Subcutaneous abdominal adipose tissue (tissue), 5 donors: ENCODE data around the gene SOWAHC.

Source experiments
- H3K27ac ChIP-seq: one replicate; pipeline ENCODE4 v1.7.0; 2013; ENCODE audit warnings: low read depth, mild to moderate bottlenecking, inconsistent platforms, low read length, moderate library complexity
- H3K27me3 ChIP-seq, 5 donors: one replicate each; pipeline ENCODE4 v1.7.0; 2013; ENCODE audit warnings: low read length in 5 of 5, inconsistent platforms in 1 of 5; ENCODE audit not compliant: control insufficient read depth in 5 of 5, insufficient read depth in 4 of 5
- H3K36me3 ChIP-seq, 5 donors: one replicate each; pipeline ENCODE4 v1.7.0; 2013; ENCODE audit warnings: low read length in 5 of 5; ENCODE audit not compliant: control insufficient read depth in 5 of 5, insufficient read depth in 5 of 5
- H3K4me1 ChIP-seq, 5 donors: one replicate each; pipeline ENCODE4 v1.7.0; 2013; ENCODE audit warnings: low read length in 5 of 5, mild to moderate bottlenecking in 3 of 5, moderate library complexity in 1 of 5; ENCODE audit not compliant: control insufficient read depth in 5 of 5, insufficient read depth in 5 of 5
- H3K4me3 ChIP-seq, 5 donors: one replicate each; pipeline ENCODE4 v1.7.0; 2013; ENCODE audit warnings: low read length in 5 of 5, low read depth in 1 of 5
- H3K9ac ChIP-seq, 5 donors: one replicate each; pipeline ENCODE4 v1.7.0; 2013; ENCODE audit warnings: low read length in 5 of 5, mild to moderate bottlenecking in 4 of 5, moderate library complexity in 3 of 5
- H3K9me3 ChIP-seq, 5 donors: one replicate each; pipeline ENCODE4 v1.7.0; 2013; ENCODE audit warnings: low read length in 5 of 5; ENCODE audit not compliant: control insufficient read depth in 5 of 5
- donor health status: healthy.
- donor health status: healthy.
- donor health status: healthy.
- donor health status: healthy.
- donor health status: healthy.

Gene SOWAHC

GRCh38 chr2:109662889-109663288, 48.7 kb downstream of the SOWAHC start:
- Histone ChIP-seq H3K9ac (no peak overlapping the region), H3K27ac (no peak overlapping the region)

GRCh38 chr2:109663721-109664120, 49.6 kb downstream of the SOWAHC start:
- no peak overlapping the region for H3K9ac ChIP-seq
- no peak overlapping the region for H3K4me3 ChIP-seq
- H3K27ac ChIP-seq: no peak overlapping the region
- peaks cover 7 to 15% (median 13%) of the 10 kb centered on the region in 5 donors for H3K4me1 ChIP-seq
- no peaks in the 10 kb centered on the region for H3K27me3 ChIP-seq
- H3K36me3 ChIP-seq: no peaks in the 10 kb centered on the region
- H3K9me3 ChIP-seq: no peaks in the 10 kb centered on the region

More at GRCh38 chr2:109662889-109663288, 48.7 kb downstream of the SOWAHC start:
- Histone ChIP-seq H3K4me3 (no peak overlapping the region), H3K9me3 (no peaks in the 10 kb centered on the region), H3K36me3 (no peaks in the 10 kb centered on the region), H3K4me1 (peaks cover 7 to 15% (median 13%) of the 10 kb centered on the region in 5 donors), H3K27me3 (no peaks in the 10 kb centered on the region)

- H3K4me3 ChIP-seq: no peak overlapping the region
- H3K27me3 ChIP-seq: no peaks in the 10 kb centered on the region
- no peak overlapping the region for H3K27ac ChIP-seq
- no peak overlapping the region for H3K9ac ChIP-seq
- H3K36me3 ChIP-seq: no peaks in the 10 kb centered on the region
- peaks cover 7 to 13% (median 11%) of the 10 kb centered on the region in 5 donors for H3K4me1 ChIP-seq
- H3K9me3 ChIP-seq: no peaks in the 10 kb centered on the region
Measured at GRCh38 chr2:109666466-109666865, 52.3 kb downstream of the SOWAHC start.
